Measurements from ENCODE around the gene PPP6R3.

PPP6R3 gene

GRCh38 chr11:68495220-68495729, 34.7 kb downstream of the PPP6R3 start:
- no peak for DNase-seq (ENCODE audit: low read depth in 2 of 2)

- DNase-seq (ENCODE audit: low read depth in 2 of 2): no peak
These were observed 35.3 kb downstream of the PPP6R3 start for GRCh38 chr11:68495872-68496271.

GRCh38 chr11:68497761-68498160, 37.2 kb downstream of the PPP6R3 start:
- DNase-seq (ENCODE audit: low read depth in 2 of 2): no peak

- no peak for DNase-seq (ENCODE audit: low read depth in 2 of 2)
These were observed 37.8 kb downstream of the PPP6R3 start for GRCh38 chr11:68498321-68498720.

GRCh38 chr11:68498903-68499883, 38.6 kb downstream of the PPP6R3 start:
- DNase-seq (ENCODE audit: low read depth in 2 of 2): no peak

GRCh38 chr11:68500206-68500605, 39.7 kb downstream of the PPP6R3 start:
- DNase-seq (ENCODE audit: low read depth in 2 of 2): no peak

- no peak for DNase-seq (ENCODE audit: low read depth in 2 of 2)
These were observed 41.3 kb downstream of the PPP6R3 start for GRCh38 chr11:68501813-68502212.

GRCh38 chr11:68503251-68503687, 42.7 kb downstream of the PPP6R3 start:
- DNase-seq (ENCODE audit: low read depth in 2 of 2): no peak

GRCh38 chr11:68503792-68504191, 43.2 kb downstream of the PPP6R3 start:
- DNase-seq (ENCODE audit: low read depth in 2 of 2): no peak

GRCh38 chr11:68504432-68505066, 44.0 kb downstream of the PPP6R3 start:
- DNase-seq (ENCODE audit: low read depth in 2 of 2): no peak

GRCh38 chr11:68505596-68505995, 45.0 kb downstream of the PPP6R3 start:
- no peak for DNase-seq (ENCODE audit: low read depth in 2 of 2)

GRCh38 chr11:68506908-68507307, 46.4 kb downstream of the PPP6R3 start:
- DNase-seq (ENCODE audit: low read depth in 2 of 2): no peak

- DNase-seq (ENCODE audit: low read depth in 2 of 2): no peak
These were observed 47.9 kb downstream of the PPP6R3 start for GRCh38 chr11:68508425-68508824.

GRCh38 chr11:68509066-68509465, 48.5 kb downstream of the PPP6R3 start:
- no peak for DNase-seq (ENCODE audit: low read depth in 2 of 2)

GRCh38 chr11:68513930-68514487, 53.5 kb downstream of the PPP6R3 start:
- no peak for DNase-seq (ENCODE audit: low read depth in 2 of 2)

- DNase-seq (ENCODE audit: low read depth in 2 of 2): no peak
These were observed 56.7 kb downstream of the PPP6R3 start for GRCh38 chr11:68517121-68517741.

GRCh38 chr11:68518191-68518590, 57.6 kb downstream of the PPP6R3 start:
- no peak for DNase-seq (ENCODE audit: low read depth in 2 of 2)

GRCh38 chr11:68521969-68522652, 61.6 kb downstream of the PPP6R3 start:
- no peak for DNase-seq (ENCODE audit: low read depth in 2 of 2)

GRCh38 chr11:68523033-68523432, 62.5 kb downstream of the PPP6R3 start:
- no peak for DNase-seq (ENCODE audit: low read depth in 2 of 2)

GRCh38 chr11:68523743-68524142, 63.2 kb downstream of the PPP6R3 start:
- no peak for DNase-seq (ENCODE audit: low read depth in 2 of 2)

GRCh38 chr11:68524213-68524612, 63.7 kb downstream of the PPP6R3 start:
- no peak for DNase-seq (ENCODE audit: low read depth in 2 of 2)
